ENCODE measurements around the gene SMIM29.
"Not testable (repeated sequence)": the region's sequence is repeated elsewhere in the genome, so short reads cannot be mapped to it uniquely, and the experiment has no call there.

The SMIM29 gene

GRCh38 chr6:34269132-34269531 lies 20.3 kb upstream of the SMIM29 start:
- peaks cover 1 to 23% (median 6%) of the 10 kb centered on the region in 5 donors for H3K4me1 ChIP-seq (ENCODE audit: control insufficient read depth in 5 of 5, insufficient read depth in 5 of 5, low read length in 5 of 5)
- not testable (repeated sequence) for H3K27ac ChIP-seq (ENCODE audit: low read depth, low read length); H3K27me3 ChIP-seq (ENCODE audit: control insufficient read depth in 5 of 5, insufficient read depth in 4 of 5, low read length in 5 of 5); H3K36me3 ChIP-seq (ENCODE audit: control insufficient read depth in 5 of 5, insufficient read depth in 5 of 5, low read length in 5 of 5); H3K4me3 ChIP-seq (ENCODE audit: low read depth in 1 of 5, low read length in 5 of 5); H3K9me3 ChIP-seq (ENCODE audit: control insufficient read depth in 5 of 5, low read length in 5 of 5); H3K9ac ChIP-seq (ENCODE audit: low read length in 5 of 5)

GRCh38 chr6:34267746-34268145 lies 18.9 kb upstream of the SMIM29 start:
- H3K36me3 ChIP-seq (ENCODE audit: control insufficient read depth in 5 of 5, insufficient read depth in 5 of 5, low read length in 5 of 5), result no peaks in the 10 kb centered on the region
- peaks cover 0 to 11% (median 6%) of the 10 kb centered on the region in 5 donors for H3K4me1 ChIP-seq (ENCODE audit: control insufficient read depth in 5 of 5, insufficient read depth in 5 of 5, low read length in 5 of 5)
- no peaks in the 10 kb centered on the region for H3K27me3 ChIP-seq (ENCODE audit: control insufficient read depth in 5 of 5, insufficient read depth in 4 of 5, low read length in 5 of 5)
- H3K27ac ChIP-seq (ENCODE audit: low read depth, low read length), result no peak overlapping the region
- no peak overlapping the region for H3K9ac ChIP-seq (ENCODE audit: low read length in 5 of 5)
- no peaks in the 10 kb centered on the region for H3K9me3 ChIP-seq (ENCODE audit: control insufficient read depth in 5 of 5, low read length in 5 of 5)
- no peak overlapping the region for H3K4me3 ChIP-seq (ENCODE audit: low read depth in 1 of 5, low read length in 5 of 5)

- not testable (repeated sequence) for H3K4me1 ChIP-seq (ENCODE audit: control insufficient read depth in 5 of 5, insufficient read depth in 5 of 5, low read length in 5 of 5); H3K27me3 ChIP-seq (ENCODE audit: control insufficient read depth in 5 of 5, insufficient read depth in 4 of 5, low read length in 5 of 5); H3K27ac ChIP-seq (ENCODE audit: low read depth, low read length); H3K36me3 ChIP-seq (ENCODE audit: control insufficient read depth in 5 of 5, insufficient read depth in 5 of 5, low read length in 5 of 5); H3K9ac ChIP-seq (ENCODE audit: low read length in 5 of 5); H3K9me3 ChIP-seq (ENCODE audit: control insufficient read depth in 5 of 5, low read length in 5 of 5); H3K4me3 ChIP-seq (ENCODE audit: low read depth in 1 of 5, low read length in 5 of 5)
Measured at GRCh38 chr6:34263484-34263883, 14.7 kb upstream of the SMIM29 start.

- no peaks in the 10 kb centered on the region for H3K9me3 ChIP-seq (ENCODE audit: control insufficient read depth in 5 of 5, low read length in 5 of 5)
Measured at GRCh38 chr6:34260576-34261267, 11.9 kb upstream of the SMIM29 start.

GRCh38 chr6:34259529-34260069 lies 10.8 kb upstream of the SMIM29 start:
- Histone ChIP-seq H3K9me3 (ENCODE audit: control insufficient read depth in 5 of 5, low read length in 5 of 5) (no peaks in the 10 kb centered on the region), H3K36me3 (ENCODE audit: control insufficient read depth in 5 of 5, insufficient read depth in 5 of 5, low read length in 5 of 5) (no peaks in the 10 kb centered on the region), H3K4me3 (ENCODE audit: low read depth in 1 of 5, low read length in 5 of 5) (no peak overlapping the region), H3K4me1 (ENCODE audit: control insufficient read depth in 5 of 5, insufficient read depth in 5 of 5, low read length in 5 of 5) (no peaks in the 10 kb centered on the region), H3K27me3 (ENCODE audit: control insufficient read depth in 5 of 5, insufficient read depth in 4 of 5, low read length in 5 of 5) (no peaks in the 10 kb centered on the region), H3K27ac (ENCODE audit: low read depth, low read length) (no peak overlapping the region), H3K9ac (ENCODE audit: low read length in 5 of 5) (no peak overlapping the region)

More at GRCh38 chr6:34260576-34261267, 11.9 kb upstream of the SMIM29 start:
- H3K4me3 ChIP-seq (ENCODE audit: low read depth in 1 of 5, low read length in 5 of 5), result no peak overlapping the region
- no peaks in the 10 kb centered on the region for H3K4me1 ChIP-seq (ENCODE audit: control insufficient read depth in 5 of 5, insufficient read depth in 5 of 5, low read length in 5 of 5)
- no peaks in the 10 kb centered on the region for H3K27me3 ChIP-seq (ENCODE audit: control insufficient read depth in 5 of 5, insufficient read depth in 4 of 5, low read length in 5 of 5)
- no peaks in the 10 kb centered on the region for H3K36me3 ChIP-seq (ENCODE audit: control insufficient read depth in 5 of 5, insufficient read depth in 5 of 5, low read length in 5 of 5)
- H3K27ac ChIP-seq (ENCODE audit: low read depth, low read length), result no peak overlapping the region
- H3K9ac ChIP-seq (ENCODE audit: low read length in 5 of 5), result no peak overlapping the region

GRCh38 chr6:34252395-34252794 lies 3.6 kb upstream of the SMIM29 start:
- H3K27ac ChIP-seq (ENCODE audit: low read depth, low read length); H3K4me3 ChIP-seq (ENCODE audit: low read depth in 1 of 5, low read length in 5 of 5); H3K27me3 ChIP-seq (ENCODE audit: control insufficient read depth in 5 of 5, insufficient read depth in 4 of 5, low read length in 5 of 5); H3K36me3 ChIP-seq (ENCODE audit: control insufficient read depth in 5 of 5, insufficient read depth in 5 of 5, low read length in 5 of 5); H3K9me3 ChIP-seq (ENCODE audit: control insufficient read depth in 5 of 5, low read length in 5 of 5); H3K9ac ChIP-seq (ENCODE audit: low read length in 5 of 5): not testable (repeated sequence)
- H3K4me1 ChIP-seq (ENCODE audit: control insufficient read depth in 5 of 5, insufficient read depth in 5 of 5, low read length in 5 of 5), result peaks cover 0 to 23% (median 18%) of the 10 kb centered on the region in 5 donors

- peaks cover 0 to 7% (median 3%) of the 10 kb centered on the region in 5 donors for H3K36me3 ChIP-seq (ENCODE audit: control insufficient read depth in 5 of 5, insufficient read depth in 5 of 5, low read length in 5 of 5)
- peak overlapping the region; percentile 77 for H3K27ac ChIP-seq (ENCODE audit: low read depth, low read length)
- H3K4me3 ChIP-seq (ENCODE audit: low read depth in 1 of 5, low read length in 5 of 5), result peak overlapping the region; percentile 50 to 90 (median 84)
- no peaks in the 10 kb centered on the region for H3K27me3 ChIP-seq (ENCODE audit: control insufficient read depth in 5 of 5, insufficient read depth in 4 of 5, low read length in 5 of 5)
- H3K9ac ChIP-seq (ENCODE audit: low read length in 5 of 5), result peak overlapping the region; percentile 63 to 95 (median 92)
- H3K9me3 ChIP-seq (ENCODE audit: control insufficient read depth in 5 of 5, low read length in 5 of 5), result no peaks in the 10 kb centered on the region
- peaks cover 0 to 23% (median 18%) of the 10 kb centered on the region in 5 donors for H3K4me1 ChIP-seq (ENCODE audit: control insufficient read depth in 5 of 5, insufficient read depth in 5 of 5, low read length in 5 of 5)
Measured at GRCh38 chr6:34249469-34250261, 859 bp upstream of the SMIM29 start.

- H3K36me3 ChIP-seq (ENCODE audit: control insufficient read depth in 5 of 5, insufficient read depth in 5 of 5, low read length in 5 of 5), result peaks cover 0 to 10% (median 3%) of the 10 kb centered on the region in 5 donors
- peak overlapping the region; percentile 77 to 90 (median 86) for H3K4me3 ChIP-seq (ENCODE audit: low read depth in 1 of 5, low read length in 5 of 5)
- H3K27me3 ChIP-seq (ENCODE audit: control insufficient read depth in 5 of 5, insufficient read depth in 4 of 5, low read length in 5 of 5), result no peaks in the 10 kb centered on the region
- H3K4me1 ChIP-seq (ENCODE audit: control insufficient read depth in 5 of 5, insufficient read depth in 5 of 5, low read length in 5 of 5), result peaks cover 0 to 35% (median 28%) of the 10 kb centered on the region in 5 donors
- H3K9ac ChIP-seq (ENCODE audit: low read length in 5 of 5), result peak overlapping the region; percentile 38 to 93 (median 87)
- no peaks in the 10 kb centered on the region for H3K9me3 ChIP-seq (ENCODE audit: control insufficient read depth in 5 of 5, low read length in 5 of 5)
- H3K27ac ChIP-seq (ENCODE audit: low read depth, low read length), result peak overlapping the region; percentile 86
Measured at GRCh38 chr6:34248198-34248726, 544 bp downstream of the SMIM29 start.

- Histone ChIP-seq H3K36me3 (ENCODE audit: control insufficient read depth in 5 of 5, insufficient read depth in 5 of 5, low read length in 5 of 5) (peaks cover 0 to 13% (median 3%) of the 10 kb centered on the region in 5 donors), H3K9ac (ENCODE audit: low read length in 5 of 5) (peak overlapping the region in 4 of 5 donors; percentile 86 to 93 (median 88)), H3K4me1 (ENCODE audit: control insufficient read depth in 5 of 5, insufficient read depth in 5 of 5, low read length in 5 of 5) (peaks cover 0 to 35% (median 28%) of the 10 kb centered on the region in 5 donors), H3K27me3 (ENCODE audit: control insufficient read depth in 5 of 5, insufficient read depth in 4 of 5, low read length in 5 of 5) (no peaks in the 10 kb centered on the region), H3K27ac (ENCODE audit: low read depth, low read length) (peak overlapping the region; percentile 86), H3K4me3 (ENCODE audit: low read depth in 1 of 5, low read length in 5 of 5) (peak overlapping the region in 3 of 5 donors; percentile 82 to 90 (median 86)), H3K9me3 (ENCODE audit: control insufficient read depth in 5 of 5, low read length in 5 of 5) (no peaks in the 10 kb centered on the region)
Measured at GRCh38 chr6:34247481-34248197, 1.2 kb downstream of the SMIM29 start.

Measured in subcutaneous abdominal adipose tissue (tissue), 5 donors.